WERI-Rb-1 (cell line): Measurements from ENCODE around the gene TCOF1.

ENCODE experiments used
- DNase-seq: peaks from one replicate; pipeline ENCODE4 v3.0.0-alpha.2; 2020
- H3K27ac ChIP-seq: fragments of 250-450 bp; sonication (Bioruptor Pico); 2 replicates; pipeline ENCODE4 v1.5.1; 2020; ENCODE audit warnings: mild to moderate bottlenecking, moderate library complexity
- H3K27me3 ChIP-seq: fragments of 250-450 bp; sonication (Bioruptor Pico); 2 replicates; pipeline ENCODE4 v1.5.1; 2021; ENCODE audit warnings: mild to moderate bottlenecking, low read depth, moderate library complexity; ENCODE audit not compliant: insufficient read depth, severe bottlenecking
- H3K36me3 ChIP-seq: fragments of 250-450 bp; sonication (Bioruptor Pico); 2 replicates; pipeline ENCODE4 v1.5.1; 2020; ENCODE audit warnings: mild to moderate bottlenecking, moderate library complexity
- H3K4me3 ChIP-seq: 2 replicates; pipeline ENCODE4 v1.5.1; 2011; ENCODE audit warnings: low read depth, mild to moderate bottlenecking, control low read depth, low read length
- H3K9me3 ChIP-seq: fragments of 250-450 bp; sonication (Bioruptor Pico); 2 replicates; pipeline ENCODE4 v1.5.1; 2021; ENCODE audit warnings: mild to moderate bottlenecking, moderate library complexity; ENCODE audit not compliant: severe bottlenecking
- TF ChIP-seq, protein P1 (sequence below): IDR thresholded peaks from 2 replicates; pipeline ENCODE4 v1.5.1; 2011; ENCODE audit warnings: low read depth, mild to moderate bottlenecking, control low read depth, inconsistent platforms, low read length

The TCOF1 gene

DNA sequence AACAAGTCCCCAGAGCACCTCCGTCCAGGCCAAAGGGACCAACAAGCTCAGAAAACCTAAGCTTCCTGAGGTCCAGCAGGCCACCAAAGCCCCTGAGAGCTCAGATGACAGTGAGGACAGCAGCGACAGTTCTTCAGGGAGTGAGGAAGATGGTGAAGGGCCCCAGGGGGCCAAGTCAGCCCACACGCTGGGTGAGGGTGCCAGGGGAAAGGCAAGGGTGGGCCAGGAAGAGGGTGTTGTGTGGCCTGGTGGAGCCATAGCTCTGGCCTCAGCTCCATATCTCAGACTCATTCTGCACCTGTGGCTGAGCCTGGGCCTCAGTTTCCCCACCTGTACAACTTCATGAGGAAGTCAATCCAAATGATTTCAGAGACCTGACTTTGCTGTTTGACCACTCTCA lies 34.5 kb downstream of the TCOF1 start:
- H3K4me3 ChIP-seq, result no peak overlapping the region
- DNase-seq, result no peak
- TF ChIP-seq, protein P1, sequence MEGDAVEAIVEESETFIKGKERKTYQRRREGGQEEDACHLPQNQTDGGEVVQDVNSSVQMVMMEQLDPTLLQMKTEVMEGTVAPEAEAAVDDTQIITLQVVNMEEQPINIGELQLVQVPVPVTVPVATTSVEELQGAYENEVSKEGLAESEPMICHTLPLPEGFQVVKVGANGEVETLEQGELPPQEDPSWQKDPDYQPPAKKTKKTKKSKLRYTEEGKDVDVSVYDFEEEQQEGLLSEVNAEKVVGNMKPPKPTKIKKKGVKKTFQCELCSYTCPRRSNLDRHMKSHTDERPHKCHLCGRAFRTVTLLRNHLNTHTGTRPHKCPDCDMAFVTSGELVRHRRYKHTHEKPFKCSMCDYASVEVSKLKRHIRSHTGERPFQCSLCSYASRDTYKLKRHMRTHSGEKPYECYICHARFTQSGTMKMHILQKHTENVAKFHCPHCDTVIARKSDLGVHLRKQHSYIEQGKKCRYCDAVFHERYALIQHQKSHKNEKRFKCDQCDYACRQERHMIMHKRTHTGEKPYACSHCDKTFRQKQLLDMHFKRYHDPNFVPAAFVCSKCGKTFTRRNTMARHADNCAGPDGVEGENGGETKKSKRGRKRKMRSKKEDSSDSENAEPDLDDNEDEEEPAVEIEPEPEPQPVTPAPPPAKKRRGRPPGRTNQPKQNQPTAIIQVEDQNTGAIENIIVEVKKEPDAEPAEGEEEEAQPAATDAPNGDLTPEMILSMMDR, result no peak
- peaks cover 88% of the 10 kb centered on the region for H3K36me3 ChIP-seq
- no peak overlapping the region for H3K27ac ChIP-seq
- H3K27me3 ChIP-seq, result no peaks in the 10 kb centered on the region
- H3K9me3 ChIP-seq, result no peaks in the 10 kb centered on the region

DNA sequence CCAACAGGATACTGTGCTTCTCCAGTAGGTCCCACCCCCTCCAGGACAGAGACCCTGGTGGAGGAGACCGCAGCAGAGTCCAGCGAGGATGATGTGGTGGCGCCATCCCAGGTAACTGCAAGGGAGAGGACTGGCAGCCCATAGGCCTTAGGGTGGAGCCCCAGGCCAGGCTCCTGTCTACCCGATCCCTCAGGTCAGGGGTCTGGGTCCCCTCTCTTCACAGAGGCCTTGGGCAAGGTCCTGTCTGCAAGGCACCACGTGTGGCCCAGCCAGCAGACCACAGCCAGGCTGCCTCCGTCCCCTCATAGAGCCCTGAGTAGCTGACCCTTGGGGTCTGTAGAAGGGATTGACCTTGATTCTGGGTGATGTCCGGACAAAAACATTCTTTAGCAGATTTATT lies 35.2 kb downstream of the TCOF1 start:
- Histone ChIP-seq H3K9me3 (no peaks in the 10 kb centered on the region), H3K27me3 (no peaks in the 10 kb centered on the region), H3K27ac (no peak overlapping the region), H3K36me3 (peaks cover 88% of the 10 kb centered on the region), H3K4me3 (no peak overlapping the region)
- DNase-seq, result no peak
- TF ChIP-seq, protein P1, result no peak

DNA sequence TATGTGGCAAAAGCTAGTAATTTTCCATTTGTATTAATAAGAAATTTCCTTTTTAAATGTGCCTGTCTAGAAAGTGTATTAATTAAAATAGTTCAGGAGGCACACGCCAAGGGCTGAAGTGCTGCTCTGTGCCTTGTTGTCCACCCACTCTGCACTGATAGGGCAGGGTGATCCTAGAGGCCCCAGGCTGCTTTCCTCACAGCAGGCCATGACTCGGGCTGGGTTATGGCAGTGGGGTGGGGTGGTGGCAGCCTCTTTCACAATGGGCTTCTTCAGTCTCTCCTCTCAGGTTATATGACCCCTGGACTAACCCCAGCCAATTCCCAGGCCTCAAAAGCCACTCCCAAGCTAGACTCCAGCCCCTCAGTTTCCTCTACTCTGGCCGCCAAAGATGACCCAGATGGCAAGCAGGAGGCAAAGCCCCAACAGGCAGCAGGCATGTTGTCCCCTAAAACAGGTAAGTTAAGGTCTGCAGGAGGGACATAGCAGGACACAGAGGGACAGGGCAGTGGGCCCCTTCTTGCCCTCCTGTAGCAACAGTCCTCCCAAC lies 35.7 kb downstream of the TCOF1 start:
- Histone ChIP-seq H3K4me3 (no peak overlapping the region), H3K27me3 (no peaks in the 10 kb centered on the region), H3K27ac (no peak overlapping the region), H3K9me3 (no peaks in the 10 kb centered on the region), H3K36me3 (peaks cover 88% of the 10 kb centered on the region)
- no peak for DNase-seq
- TF ChIP-seq, protein P1, result no peak

DNA sequence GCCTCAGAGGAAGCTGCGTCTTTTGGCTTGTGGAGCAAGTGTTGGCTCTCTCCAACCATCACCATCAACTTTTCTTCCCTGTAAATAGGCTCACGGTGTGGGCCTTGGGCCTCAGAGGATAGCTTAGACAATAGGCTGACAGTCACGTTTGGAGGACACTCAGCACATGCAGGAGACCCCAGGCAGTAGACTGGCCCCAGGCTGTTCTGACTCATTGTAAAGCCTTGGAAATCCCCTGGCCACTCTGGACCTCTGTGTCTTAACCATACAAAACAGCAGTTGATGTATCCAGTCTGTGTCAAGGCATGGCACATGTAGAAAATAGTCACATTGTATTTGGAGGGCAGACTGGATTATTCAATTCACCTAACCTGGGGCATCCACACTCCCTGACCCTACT lies 36.6 kb downstream of the TCOF1 start:
- H3K36me3 ChIP-seq, result peaks cover 93% of the 10 kb centered on the region
- H3K4me3 ChIP-seq, result no peak overlapping the region
- no peak overlapping the region for H3K27ac ChIP-seq
- no peaks in the 10 kb centered on the region for H3K9me3 ChIP-seq
- DNase-seq, result no peak
- TF ChIP-seq, protein P1, result no peak
- no peaks in the 10 kb centered on the region for H3K27me3 ChIP-seq

DNA sequence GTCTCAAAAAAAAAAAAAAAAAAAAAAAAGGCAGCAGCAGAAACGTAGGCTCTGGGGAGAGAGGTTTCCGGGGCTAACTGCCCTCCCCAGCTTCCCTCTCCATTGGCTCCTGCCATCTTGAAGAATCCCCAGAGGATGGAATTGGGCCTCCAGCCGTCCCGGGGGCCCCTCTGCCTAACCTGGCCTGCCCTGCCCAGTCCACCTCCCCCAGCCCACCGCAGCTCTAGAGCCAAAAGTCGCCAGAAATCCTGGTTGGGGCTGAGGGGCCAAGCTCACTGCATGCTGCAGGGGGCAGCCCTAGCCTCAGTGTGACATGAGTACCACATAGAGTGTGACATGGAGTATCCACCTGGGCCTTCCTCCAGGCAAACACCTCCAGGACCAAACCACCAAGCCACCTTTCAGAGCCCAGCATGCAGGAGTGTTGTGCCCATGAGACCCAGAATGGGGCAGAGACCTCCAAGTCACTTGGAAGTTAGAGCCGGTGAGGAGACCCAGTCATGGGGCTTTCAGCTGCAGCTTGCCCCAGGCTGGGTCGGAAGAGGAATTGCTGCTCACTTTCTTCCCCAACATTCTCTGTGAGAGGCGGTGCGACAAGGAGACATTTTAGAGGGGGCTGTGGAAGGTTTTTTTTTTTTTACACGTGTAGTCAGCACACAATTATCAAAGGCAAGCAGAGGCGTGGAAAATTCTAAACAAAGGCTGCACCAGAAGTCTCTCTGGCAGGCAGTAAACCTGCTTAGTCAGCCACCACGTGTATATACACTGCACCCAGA lies 37.6 kb downstream of the TCOF1 start:
- Histone ChIP-seq H3K9me3 (no peaks in the 10 kb centered on the region), H3K36me3 (peaks cover 90% of the 10 kb centered on the region), H3K27ac (no peak overlapping the region), H3K27me3 (no peaks in the 10 kb centered on the region), H3K4me3 (no peak overlapping the region)
- TF ChIP-seq, protein P1, result peak; percentile 17; the same call in 1 of the 2 replicates
- no peak for DNase-seq

DNA sequence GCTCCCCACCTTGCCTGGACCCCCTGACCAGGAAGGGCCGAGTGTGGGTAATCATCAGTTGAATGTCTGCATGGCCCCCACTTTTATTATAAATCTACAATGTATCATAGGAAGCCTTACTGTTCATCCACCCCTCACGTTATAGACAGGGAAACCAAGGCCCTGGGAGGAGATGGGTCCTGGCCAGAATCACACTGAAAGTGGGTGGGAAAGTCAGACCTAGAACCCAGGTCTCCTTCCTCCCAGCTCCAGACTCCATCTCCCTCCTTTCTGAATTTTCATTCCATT lies 38.1 kb downstream of the TCOF1 start:
- TF ChIP-seq, protein P1, result no peak
- H3K9me3 ChIP-seq, result no peaks in the 10 kb centered on the region
- H3K36me3 ChIP-seq, result peaks cover 93% of the 10 kb centered on the region
- DNase-seq, result no peak
- H3K27me3 ChIP-seq, result no peaks in the 10 kb centered on the region
- no peak overlapping the region for H3K27ac ChIP-seq
- H3K4me3 ChIP-seq, result no peak overlapping the region
